Endothelial cell of umbilical vein (primary cell): ENCODE data around the gene EZR.

Experiments used
- EZH2 ChIP-seq: IDR thresholded peaks from 2 replicates; pipeline ENCODE4 v1.6.1; 2012; ENCODE audit warnings: borderline replicate concordance, low read depth, mild to moderate bottlenecking, moderate library complexity, low read length, inconsistent platforms; ENCODE audit not compliant: severe bottlenecking
- FOS ChIP-seq: IDR thresholded peaks from 2 replicates; pipeline ENCODE4 v1.6.1; 2011; ENCODE audit warnings: mild to moderate bottlenecking, low read length, moderate library complexity, borderline replicate concordance; ENCODE audit not compliant: insufficient read depth
- GATA2 ChIP-seq: IDR thresholded peaks from 2 replicates; pipeline ENCODE4 v1.7.0; 2011; ENCODE audit warnings: low read depth, mild to moderate bottlenecking, moderate library complexity, mixed read lengths, low read length; ENCODE audit not compliant: insufficient read length, insufficient read depth
- JUN ChIP-seq: IDR thresholded peaks from 2 replicates; pipeline ENCODE4 v1.6.1; 2011; ENCODE audit warnings: borderline replicate concordance, low read depth; ENCODE audit not compliant: insufficient read length, insufficient read depth
- MYC ChIP-seq: IDR thresholded peaks from one replicate; pipeline ENCODE4 v1.6.1; 2011; ENCODE audit warnings: mild to moderate bottlenecking, low read depth, low read length
- POLR2A ChIP-seq: IDR thresholded peaks from 2 replicates; pipeline ENCODE4 v1.6.1; 2012; ENCODE audit warnings: low read depth, mild to moderate bottlenecking, control low read depth, low read length
- POLR2AphosphoS5 ChIP-seq: IDR thresholded peaks from 2 replicates; pipeline ENCODE4 v1.6.1; 2012; ENCODE audit warnings: low read depth, mild to moderate bottlenecking, control low read depth, low read length, moderate library complexity; ENCODE audit not compliant: insufficient read depth
- TF ChIP-seq, protein P1 (sequence below), 2 donors: IDR thresholded peaks; 1 replicate in 1 of 2; 2 replicates in 1 of 2; pipeline ENCODE4 v1.5.1; 2011; ENCODE audit warnings: low read length in 2 of 2, mild to moderate bottlenecking in 2 of 2, moderate library complexity in 2 of 2, control low read depth in 1 of 2, inconsistent platforms in 1 of 2, low read depth in 1 of 2; ENCODE audit not compliant: insufficient read depth in 1 of 2; ENCODE audit errors: extremely low read depth in 1 of 2
- TF ChIP-seq, protein P2 (sequence below): IDR thresholded peaks from 2 replicates; pipeline ENCODE4 v1.6.1; 2011; ENCODE audit not compliant: insufficient read depth, insufficient read length

DNA sequence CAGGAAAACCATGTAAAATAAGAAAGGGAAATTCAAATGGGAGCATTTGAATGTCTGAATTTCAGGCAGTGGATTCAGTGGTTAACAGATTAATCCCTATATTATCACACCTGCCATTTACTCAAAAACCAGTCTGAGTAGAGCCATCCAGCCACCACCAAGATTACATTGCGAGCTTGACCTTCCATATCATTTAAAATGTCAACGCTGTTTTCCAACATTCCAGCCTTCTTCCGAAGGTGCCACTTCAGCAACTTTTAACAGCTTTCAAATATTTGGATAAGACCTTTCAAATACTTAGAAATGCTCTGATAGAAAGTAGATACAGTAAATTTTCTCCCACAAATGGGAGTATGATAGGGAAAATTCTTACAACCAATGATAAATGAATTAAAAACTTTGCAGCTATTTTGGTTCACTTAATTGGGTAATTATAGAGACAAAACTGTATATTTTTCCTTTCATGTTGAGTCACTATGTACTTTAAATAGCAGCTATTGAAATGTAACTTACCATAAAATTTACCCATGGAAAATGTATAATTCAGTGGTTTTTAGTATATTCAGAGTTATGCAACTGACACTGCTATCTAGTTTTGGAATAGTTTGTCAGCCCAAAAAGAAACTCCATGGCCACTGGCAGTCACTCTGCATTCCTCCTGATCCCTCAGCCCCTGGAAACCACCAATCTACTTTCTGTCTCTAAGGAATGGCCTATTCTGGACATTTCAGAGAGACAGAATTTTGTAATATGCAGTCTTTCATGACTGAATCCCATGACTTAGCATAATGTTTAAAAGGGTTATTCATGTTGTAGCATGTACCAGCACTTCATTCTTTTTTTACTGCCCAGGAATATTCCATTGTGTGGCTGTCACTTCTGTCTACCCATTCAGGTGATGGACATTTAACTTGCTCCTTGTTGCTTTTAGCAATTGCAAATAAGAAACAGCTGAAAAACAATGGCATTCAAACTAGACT is 21.5 kb downstream of the EZR start:
- TF ChIP-seq, protein P1, sequence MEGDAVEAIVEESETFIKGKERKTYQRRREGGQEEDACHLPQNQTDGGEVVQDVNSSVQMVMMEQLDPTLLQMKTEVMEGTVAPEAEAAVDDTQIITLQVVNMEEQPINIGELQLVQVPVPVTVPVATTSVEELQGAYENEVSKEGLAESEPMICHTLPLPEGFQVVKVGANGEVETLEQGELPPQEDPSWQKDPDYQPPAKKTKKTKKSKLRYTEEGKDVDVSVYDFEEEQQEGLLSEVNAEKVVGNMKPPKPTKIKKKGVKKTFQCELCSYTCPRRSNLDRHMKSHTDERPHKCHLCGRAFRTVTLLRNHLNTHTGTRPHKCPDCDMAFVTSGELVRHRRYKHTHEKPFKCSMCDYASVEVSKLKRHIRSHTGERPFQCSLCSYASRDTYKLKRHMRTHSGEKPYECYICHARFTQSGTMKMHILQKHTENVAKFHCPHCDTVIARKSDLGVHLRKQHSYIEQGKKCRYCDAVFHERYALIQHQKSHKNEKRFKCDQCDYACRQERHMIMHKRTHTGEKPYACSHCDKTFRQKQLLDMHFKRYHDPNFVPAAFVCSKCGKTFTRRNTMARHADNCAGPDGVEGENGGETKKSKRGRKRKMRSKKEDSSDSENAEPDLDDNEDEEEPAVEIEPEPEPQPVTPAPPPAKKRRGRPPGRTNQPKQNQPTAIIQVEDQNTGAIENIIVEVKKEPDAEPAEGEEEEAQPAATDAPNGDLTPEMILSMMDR (IDR thresholded peaks at IDR 0.05; ENCODE audit: extremely low read depth in 1 of 2, insufficient read depth in 1 of 2, low read depth in 1 of 2, low read length in 2 of 2): no peak
- TF ChIP-seq POLR2A (no peak), EZH2 (no peak), FOS (no peak), POLR2AphosphoS5 (no peak), JUN (no peak), GATA2 (no peak), MYC (no peak)
- TF ChIP-seq, protein P2, sequence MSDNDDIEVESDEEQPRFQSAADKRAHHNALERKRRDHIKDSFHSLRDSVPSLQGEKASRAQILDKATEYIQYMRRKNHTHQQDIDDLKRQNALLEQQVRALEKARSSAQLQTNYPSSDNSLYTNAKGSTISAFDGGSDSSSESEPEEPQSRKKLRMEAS: no peak
